K562 (cell line): ENCODE measurements around the gene PCBP2. TPM values are rescaled to one million over a fixed set of nuclear protein-coding genes. Genes with fewer than 3 reads are reported as not detected.

Source experiments
- ARHGAP35 ChIP-seq: fragments of 450-650 bp; IDR thresholded peaks from 2 replicates; pipeline ENCODE4 v1.6.1; 2018; ENCODE audit not compliant: partially characterized antibody
- CHCHD3 ChIP-seq: fragments of 250-450 bp; sonication (Bioruptor Pico); IDR thresholded peaks from 2 replicates; pipeline ENCODE4 v2.1.2; 2022; ENCODE audit warnings: mild to moderate bottlenecking
- E2F4 ChIP-seq: sonication (generic); formaldehyde crosslinking; IDR thresholded peaks from 2 replicates; pipeline ENCODE4 v1.8.0; 2022; ENCODE audit warnings: mild to moderate bottlenecking, low read depth, missing genetic modification reagents
- HMGN3 ChIP-seq: IDR thresholded peaks from 2 replicates; pipeline ENCODE4 v1.6.1; 2011; ENCODE audit warnings: borderline replicate concordance, low read depth, mild to moderate bottlenecking, mixed read lengths, low read length; ENCODE audit not compliant: insufficient read length; ENCODE audit errors: extremely low read depth
- ILF3 ChIP-seq: fragments of 450-650 bp; IDR thresholded peaks from 2 replicates; pipeline ENCODE4 v1.6.1; 2018; ENCODE audit warnings: antibody characterized with exemption, mild to moderate bottlenecking, moderate library complexity, borderline replicate concordance
- JUN ChIP-seq, 2 experiments: sonication (generic) in 1 of 2; formaldehyde crosslinking in 1 of 2; IDR thresholded peaks; 2 replicates each; pipeline versions ENCODE4 v1.6.1 to v1.8.0; 2012 to 2022; ENCODE audit warnings: borderline replicate concordance in 2 of 2, mild to moderate bottlenecking in 2 of 2, improper control_type of control experiment in 1 of 2, low read depth in 1 of 2, low read length in 1 of 2, missing genetic modification reagents in 1 of 2
- KLF16 ChIP-seq: IDR thresholded peaks from 2 replicates; pipeline ENCODE4 v1.6.1; 2016; ENCODE audit warnings: antibody characterized with exemption
- MYNN ChIP-seq, 2 experiments: sonication (generic); formaldehyde crosslinking in 1 of 2; IDR thresholded peaks; 2 replicates each; pipeline versions ENCODE4 v1.5.0 to v1.6.1; 2016 to 2020; ENCODE audit warnings: antibody characterized with exemption in 1 of 2, missing genetic modification reagents in 1 of 2
- PHTF2 ChIP-seq: fragments of 250-450 bp; sonication (Bioruptor Pico); IDR thresholded peaks from 2 replicates; pipeline ENCODE4 v1.5.0; 2021; ENCODE audit warnings: mild to moderate bottlenecking
- POLR2A ChIP-seq: fragments of 450-650 bp; conservative IDR thresholded peaks from 2 replicates; pipeline ENCODE4 v1.6.1; 2016
- RBFOX2 ChIP-seq: fragments of 200-400 bp; formaldehyde crosslinking; IDR thresholded peaks from 2 replicates; pipeline ENCODE4 v1.6.1; 2017; ENCODE audit warnings: low read depth, mild to moderate bottlenecking, low read length, moderate library complexity
- RBM34 ChIP-seq: fragments of 200-400 bp; formaldehyde crosslinking; IDR thresholded peaks from 2 replicates; pipeline ENCODE4 v1.6.1; 2018; ENCODE audit warnings: low read length, borderline replicate concordance; ENCODE audit not compliant: insufficient read depth
- REST ChIP-seq, 2 experiments: fragments of 450-650 bp; formaldehyde crosslinking in 1 of 2; IDR thresholded peaks; 2 replicates each; pipeline versions ENCODE4 v1.4.0 to v1.6.1; 2014 to 2020; ENCODE audit warnings: mild to moderate bottlenecking in 2 of 2, borderline replicate concordance in 1 of 2, low read depth in 1 of 2
- VEZF1 ChIP-seq: fragments of 200-800 bp; sonication (Bioruptor generic); IDR thresholded peaks from 2 replicates; pipeline ENCODE4 v1.6.1; 2017; ENCODE audit warnings: missing genetic modification characterization, missing compliant biosample characterization
- ZNF140 ChIP-seq: fragments of 250-450 bp; sonication (Bioruptor Pico); IDR thresholded peaks from 2 replicates; pipeline ENCODE4 v1.8.0; 2021; ENCODE audit warnings: moderate library complexity, mild to moderate bottlenecking, inconsistent platforms
- ZNF23 ChIP-seq: fragments of 250-450 bp; sonication (Bioruptor Pico); IDR thresholded peaks from 2 replicates; pipeline ENCODE4 v1.4.0; 2020; ENCODE audit warnings: mild to moderate bottlenecking
- ZNF253 ChIP-seq: fragments of 250-450 bp; sonication (Bioruptor Pico); conservative IDR thresholded peaks from 2 replicates; pipeline ENCODE4 v1.6.1; 2021; ENCODE audit warnings: mild to moderate bottlenecking
- ZNF41 ChIP-seq: fragments of 250-450 bp; sonication (Bioruptor Pico); conservative IDR thresholded peaks from 2 replicates; pipeline ENCODE4 v1.4.0; 2020; ENCODE audit warnings: mild to moderate bottlenecking
- polyA plus RNA-seq, 8 experiments: library from polyadenylated mRNA; depleted of rRNA in 4 of 8; stranded (reverse) in 5 of 8; unstranded in 3 of 8; fragments of >200 nt; fragmentation: Nextera tagmentation in 2 of 8; fragmentation: Illumina TruSeq in 1 of 8; extraction: Ambion mirVana in 2 of 8; extraction: Trizol in 1 of 8; gene quantifications; 2 replicates each; pipeline versions ENCODE4 v1.2.1 to v1.2.3, GENCODE V29; 2011 to 2014; ENCODE audit warnings: inconsistent platforms in 1 of 8, missing spikeins in 1 of 8
- total RNA-seq, 7 experiments: library from RNA; depleted of rRNA in 6 of 7; stranded (reverse); fragments of >200 nt in 6 of 7; fragmentation: Illumina TruSeq in 2 of 7; extraction: Trizol in 2 of 7; gene quantifications; 2 replicates each; pipeline versions ENCODE4 v1.2.1 to v1.2.3, GENCODE V29; 2011 to 2021; ENCODE audit warnings: low replicate concordance in 1 of 7

The PCBP2 gene
- total and polyA plus RNA-seq, 9 of the 15 experiments (the other 6 are each of a cell fraction or from before 2014, with no cell fraction given) = 137 to 831 (median 328) TPM

GRCh38 chr12:53482626-53483168, 30.8 kb downstream of the PCBP2 start (continued):
- no peak for TF ChIP-seq E2F4
- TF ChIP-seq ZNF41 = no peak
- TF ChIP-seq REST (IDR thresholded peaks at IDR 0.05; ENCODE audit: borderline replicate concordance) = no peak
- TF ChIP-seq REST (CRISPR knock-in tag; IDR thresholded peaks at IDR 0.05; ENCODE audit: low read depth) = no peak
- no peak for TF ChIP-seq ZNF140 (CRISPR knock-in tag)
- TF ChIP-seq ILF3 = peak; percentile 22; the same call in 1 of the 2 replicates
- TF ChIP-seq RBM34 = no peak
- TF ChIP-seq HMGN3 = peak; percentile 36
- TF ChIP-seq VEZF1 (CRISPR knock-in tag) = peak; percentile 44
- TF ChIP-seq ARHGAP35 = no peak
- no peak for TF ChIP-seq JUN (IDR thresholded peaks at IDR 0.05; ENCODE audit: borderline replicate concordance, low read depth, low read length)
- no peak for TF ChIP-seq JUN (CRISPR knock-in tag; IDR thresholded peaks at IDR 0.05; ENCODE audit: borderline replicate concordance)
- TF ChIP-seq CHCHD3 = no peak
- TF ChIP-seq RBFOX2 = peak; percentile 72
- TF ChIP-seq KLF16 = no peak
- no peak for TF ChIP-seq ZNF253 (CRISPR knock-in tag)
- peak; percentile 13; the same call in 1 of the 2 replicates for TF ChIP-seq POLR2A
- no peak for TF ChIP-seq PHTF2 (CRISPR knock-in tag)
- TF ChIP-seq MYNN (IDR thresholded peaks at IDR 0.05) = peak; percentile 7; the same call in 1 of the 2 replicates
- TF ChIP-seq MYNN (CRISPR knock-in tag; IDR thresholded peaks at IDR 0.05) = no peak
- peak; percentile 21; the same call in 1 of the 2 replicates for TF ChIP-seq ZNF23 (CRISPR knock-in tag)
- TF ChIP-seq, all 486 proteins: peak for 11
